ENCODE measurements around the gene TBC1D4.
"Not testable (repeated sequence)": the region's sequence is repeated elsewhere in the genome, so short reads cannot be mapped to it uniquely, and the experiment has no call there.

TBC1D4 gene

DNA sequence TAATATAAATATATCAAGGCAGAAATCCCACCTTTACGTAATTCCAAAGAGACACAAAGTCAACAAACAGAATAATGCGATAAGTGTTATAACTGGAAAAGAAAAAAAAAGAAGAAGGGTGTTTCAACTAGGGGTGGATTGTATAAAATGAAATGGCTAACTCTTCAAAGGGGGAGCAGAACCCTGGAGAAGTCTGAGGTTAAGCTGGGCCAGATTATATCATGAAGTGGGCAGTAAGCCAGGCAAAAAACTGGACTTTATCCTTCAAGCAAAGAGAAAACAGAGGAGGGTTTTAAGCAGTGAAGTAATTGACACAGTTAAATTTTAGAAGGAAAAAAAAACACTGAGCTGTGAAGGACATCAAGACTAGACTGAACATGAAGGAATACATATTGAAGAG lies 41.9 kb downstream of the TBC1D4 start:
- no peak for TF ChIP-seq CTCF (IDR thresholded peaks at IDR 0.05; ENCODE audit: borderline replicate concordance, insufficient read depth, low read depth, low read length)

GRCh38 chr13:75437582-75438318 lies 44.2 kb downstream of the TBC1D4 start:
- no peak for TF ChIP-seq CTCF (IDR thresholded peaks at IDR 0.05; ENCODE audit: borderline replicate concordance, insufficient read depth, low read depth, low read length)
- H3K4me3 ChIP-seq (ENCODE audit: low read depth, low read length) = no peak overlapping the region

More for the DNA sequence above, 41.9 kb downstream of the TBC1D4 start:
- H3K4me3 ChIP-seq (ENCODE audit: low read depth, low read length) = no peak overlapping the region

GRCh38 chr13:75434126-75434525 lies 47.8 kb downstream of the TBC1D4 start:
- H3K4me3 ChIP-seq (ENCODE audit: low read depth, low read length) = not testable (repeated sequence)

DNA sequence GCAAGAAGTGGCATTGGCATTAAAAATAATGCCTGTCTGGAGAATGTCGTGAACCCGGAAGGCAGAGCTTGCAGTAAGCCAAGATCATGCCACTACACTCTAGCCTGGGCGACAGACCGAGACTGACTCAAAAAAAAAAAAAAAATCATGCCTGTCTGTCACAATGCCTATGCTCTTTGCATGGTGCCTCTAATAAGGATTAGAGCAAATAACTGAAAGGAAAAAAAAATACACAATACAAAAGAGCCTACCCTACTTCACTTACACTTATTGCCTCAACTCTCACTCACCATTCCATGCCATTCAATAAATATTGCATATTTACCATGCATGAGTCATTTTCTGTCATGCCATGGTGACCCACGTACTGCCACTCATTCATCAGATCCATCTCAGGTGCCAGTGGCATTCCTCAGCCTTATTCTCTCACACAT lies 49.1 kb downstream of the TBC1D4 start:
- H3K4me3 ChIP-seq (ENCODE audit: low read depth, low read length) = no peak overlapping the region
- no peak for TF ChIP-seq CTCF (IDR thresholded peaks at IDR 0.05; ENCODE audit: borderline replicate concordance, insufficient read depth, low read depth, low read length)

GRCh38 chr13:75432045-75432444 lies 49.9 kb downstream of the TBC1D4 start:
- H3K4me3 ChIP-seq (ENCODE audit: low read depth, low read length) = no peak overlapping the region
- TF ChIP-seq CTCF (IDR thresholded peaks at IDR 0.05; ENCODE audit: borderline replicate concordance, insufficient read depth, low read depth, low read length) = 0 out of 2 replicates have a peak, but pooled peaks have one; percentile 14

- TF ChIP-seq CTCF (IDR thresholded peaks at IDR 0.05; ENCODE audit: borderline replicate concordance, insufficient read depth, low read depth, low read length) = no peak
- H3K4me3 ChIP-seq (ENCODE audit: low read depth, low read length) = no peak overlapping the region
Measured at GRCh38 chr13:75430436-75431209, 51.3 kb downstream of the TBC1D4 start.

DNA sequence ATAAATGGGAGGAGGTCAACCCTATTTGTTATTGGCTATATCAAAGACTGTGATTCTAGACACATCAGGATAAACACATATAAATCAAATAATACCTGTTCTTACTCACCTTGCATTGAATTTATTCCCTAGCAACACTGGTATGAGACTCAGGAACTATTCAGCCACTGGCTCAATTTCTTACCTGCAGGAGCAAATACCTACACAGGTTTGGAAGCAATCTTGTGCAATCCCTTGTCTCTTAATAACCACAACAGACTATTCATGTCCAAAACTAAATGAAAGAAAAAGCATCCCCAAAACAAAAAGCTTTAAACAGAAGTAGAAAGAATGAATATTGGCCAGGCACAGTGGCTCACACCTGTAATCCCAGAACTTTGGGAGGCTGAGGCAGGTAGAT lies 55.5 kb downstream of the TBC1D4 start:
- H3K4me3 ChIP-seq (ENCODE audit: low read depth, low read length) = no peak overlapping the region
- TF ChIP-seq CTCF (IDR thresholded peaks at IDR 0.05; ENCODE audit: borderline replicate concordance, insufficient read depth, low read depth, low read length) = no peak
